Measurements from ENCODE around the gene CAMTA1.

DNA sequence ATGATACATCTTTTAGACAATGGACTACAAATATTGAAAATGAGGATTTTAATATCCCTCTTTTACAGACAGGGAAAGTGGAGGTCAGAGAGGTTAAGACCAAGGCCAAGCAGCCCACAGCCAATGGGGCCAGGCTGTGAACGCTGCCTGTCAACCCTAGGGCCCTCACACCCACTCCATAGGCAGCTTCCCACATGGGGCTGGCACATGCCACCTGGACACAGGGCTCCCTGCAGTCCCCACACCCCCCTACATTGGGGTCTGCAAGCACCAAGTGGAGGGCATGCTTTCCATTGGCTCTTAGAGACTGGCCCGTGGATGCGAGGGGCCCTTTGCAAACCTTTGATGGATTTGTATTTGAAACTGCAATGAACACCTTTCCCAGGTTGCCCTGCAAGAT lies 637.3 kb downstream of the CAMTA1 start:
- TF ChIP-seq POLR2AphosphoS5 (IDR thresholded peaks at IDR 0.05) (no peak), EP300 (IDR thresholded peaks at IDR 0.05) (no peak)
